Activated CD8-positive, alpha-beta memory T cell treated with anti-CD3 and anti-CD28 coated beads for 36 hours (primary cell): ENCODE results near the gene DNAJC7. TPM values are rescaled to one million over a fixed set of nuclear protein-coding genes. Genes with fewer than 3 reads are reported as not detected.

Experiments
- CTCF ChIA-PET: fragments of 350-600 bp; sonication (Branson Sonifier 250); formaldehyde crosslinking; loops from one replicate; lab custom pipeline; 2021; ENCODE audit warnings: antibody characterized with exemption; lab: Charles Lee
- POLR2A ChIA-PET: fragments of 350-600 bp; sonication (Branson Sonifier 250); formaldehyde crosslinking; loops from one replicate; lab custom pipeline; 2021; ENCODE audit warnings: antibody characterized with exemption; lab: Charles Lee
- total RNA-seq, 2 experiments: library from RNA; stranded (reverse); gene quantifications; one replicate each; pipeline ENCODE4 v1.2.3, GENCODE V29; 2021

DNAJC7 gene
- total RNA-seq, 2 experiments from 2014 or later, result 99.1 to 108 TPM

- POLR2A ChIA-PET, result interaction anchor here (0.7 kb wide), 1 partner anchor 24 kb away, joined by 3 read pairs; the partner anchor contains the start of gene DNAJC7
These were observed 24.7 kb downstream of the DNAJC7 start for GRCh38 chr17:41992576-41992975.

GRCh38 chr17:41989702-41990419, 27.4 kb downstream of the DNAJC7 start:
- ChIA-PET POLR2A (no interaction called here), CTCF (interaction anchor here (1.6 kb wide), 1 partner anchor 29 kb away, joined by 4 read pairs; no protein-coding TSS in a partner anchor)

More at GRCh38 chr17:41992576-41992975, 24.7 kb downstream of the DNAJC7 start:
- CTCF ChIA-PET, result interaction anchor here (1.0 to 1.4 kb wide), 2 partner anchors 26 to 29 kb away, joined by 3 to 4 read pairs; no protein-coding TSS in a partner anchor

DNA sequence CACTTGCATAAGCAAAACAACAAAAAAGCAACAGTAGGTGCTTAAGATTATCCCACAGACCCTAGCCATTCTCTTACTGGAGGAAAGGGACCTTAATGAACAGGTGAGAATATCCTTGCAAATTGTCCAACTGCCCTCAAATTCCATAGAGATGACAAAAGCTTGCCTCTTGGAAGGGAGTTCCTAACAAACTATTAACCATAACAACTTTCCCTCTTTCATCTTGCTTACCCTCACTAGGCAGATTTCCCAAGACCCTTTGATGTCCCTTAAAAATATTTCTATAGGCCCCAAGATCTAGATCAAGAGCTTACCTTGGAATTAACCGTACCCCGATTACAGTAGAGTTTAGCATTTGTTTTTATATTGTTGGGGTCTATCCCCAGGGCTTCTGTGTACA, 28.8 kb downstream of the DNAJC7 start:
- ChIA-PET CTCF (interaction anchor here (0.8 to 1.6 kb wide), 3 partner anchors 12 to 31 kb away, joined by 3 to 4 read pairs (median 4); no protein-coding TSS in a partner anchor), POLR2A (no interaction called here)

- CTCF ChIA-PET, result interaction anchor here (1.5 kb wide), 2 partner anchors 13 to 25 kb away, joined by 3 to 4 read pairs; no protein-coding TSS in a partner anchor
- POLR2A ChIA-PET, result no interaction called here
These were observed 29.6 kb downstream of the DNAJC7 start for GRCh38 chr17:41987642-41988041.

GRCh38 chr17:41986634-41987033, 30.6 kb downstream of the DNAJC7 start:
- POLR2A ChIA-PET, result no interaction called here
- CTCF ChIA-PET, result interaction anchor here (0.6 to 1.7 kb wide), 3 partner anchors 9 to 440 kb away, joined by 3 to 4 read pairs (median 4); no protein-coding TSS in a partner anchor

DNA sequence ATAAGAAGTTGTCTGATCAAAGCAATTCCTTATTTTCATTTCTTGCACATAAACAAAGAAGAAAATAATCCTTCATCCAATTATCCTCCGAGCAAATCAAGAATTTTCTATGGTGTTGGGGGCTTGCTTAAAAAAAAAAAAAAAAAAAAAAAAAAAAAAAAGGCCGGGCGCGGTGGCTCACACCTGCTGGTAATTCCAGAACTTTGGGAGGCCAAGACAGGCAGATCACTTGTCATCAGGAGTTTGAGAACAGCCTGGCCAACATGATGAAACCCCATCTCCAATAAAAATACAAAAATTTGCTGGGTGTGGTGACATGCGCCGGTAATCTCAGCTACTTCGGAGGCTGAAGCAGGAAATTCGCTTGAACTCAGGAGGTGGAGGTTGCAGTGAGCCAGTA, 31.3 kb downstream of the DNAJC7 start:
- ChIA-PET POLR2A (interaction anchor here (0.6 kb wide), 1 partner anchor 32 kb away, joined by 4 read pairs; the partner anchor contains the start of gene DNAJC7), CTCF (interaction anchor here (0.6 to 1.7 kb wide), 2 partner anchors 9 to 439 kb away, joined by 4 read pairs; no protein-coding TSS in a partner anchor)

GRCh38 chr17:41984454-41984853, 32.8 kb downstream of the DNAJC7 start:
- POLR2A ChIA-PET, result interaction anchor here (0.7 to 0.9 kb wide), 2 partner anchors 17 to 31 kb away, joined by 3 read pairs; no protein-coding TSS in a partner anchor

GRCh38 chr17:41982026-41982760, 35.0 kb downstream of the DNAJC7 start:
- CTCF ChIA-PET, result no interaction called here
- POLR2A ChIA-PET, result no interaction called here

More at GRCh38 chr17:41984454-41984853, 32.8 kb downstream of the DNAJC7 start:
- CTCF ChIA-PET, result no interaction called here

DNA sequence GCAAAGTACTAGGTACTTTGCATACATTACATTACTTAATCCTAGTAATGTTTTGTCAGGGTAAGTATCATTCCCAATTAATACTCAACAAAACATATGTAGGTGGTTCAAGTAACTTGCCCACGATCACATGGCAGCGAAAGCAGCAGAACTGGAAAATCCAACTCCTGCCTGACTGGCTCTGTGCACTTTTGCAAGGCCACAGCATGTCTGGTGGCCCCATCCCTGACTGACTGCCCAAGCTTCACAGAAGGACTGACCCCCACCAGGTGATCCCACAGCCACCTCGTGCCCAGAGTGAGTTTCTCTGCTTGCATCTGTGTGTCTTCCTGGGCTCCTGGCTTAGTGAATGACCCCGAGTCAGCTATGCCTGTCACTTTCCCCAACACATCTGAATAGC, 39.2 kb downstream of the DNAJC7 start:
- CTCF ChIA-PET, result interaction anchor here (1.0 kb wide), 1 partner anchor 8 kb away, joined by 4 read pairs; no protein-coding TSS in a partner anchor
- POLR2A ChIA-PET, result no interaction called here

GRCh38 chr17:41976142-41976768, 41.0 kb downstream of the DNAJC7 start:
- ChIA-PET CTCF (interaction anchor here (0.7 kb wide), 1 partner anchor 12 kb away, joined by 3 read pairs; no protein-coding TSS in a partner anchor), POLR2A (no interaction called here)

GRCh38 chr17:41975099-41976083, 41.8 kb downstream of the DNAJC7 start:
- CTCF ChIA-PET, result no interaction called here
- POLR2A ChIA-PET, result interaction anchor here (1.1 kb wide), 1 partner anchor 9 kb away, joined by 4 read pairs; the partner anchor contains the start of gene CNP

DNA sequence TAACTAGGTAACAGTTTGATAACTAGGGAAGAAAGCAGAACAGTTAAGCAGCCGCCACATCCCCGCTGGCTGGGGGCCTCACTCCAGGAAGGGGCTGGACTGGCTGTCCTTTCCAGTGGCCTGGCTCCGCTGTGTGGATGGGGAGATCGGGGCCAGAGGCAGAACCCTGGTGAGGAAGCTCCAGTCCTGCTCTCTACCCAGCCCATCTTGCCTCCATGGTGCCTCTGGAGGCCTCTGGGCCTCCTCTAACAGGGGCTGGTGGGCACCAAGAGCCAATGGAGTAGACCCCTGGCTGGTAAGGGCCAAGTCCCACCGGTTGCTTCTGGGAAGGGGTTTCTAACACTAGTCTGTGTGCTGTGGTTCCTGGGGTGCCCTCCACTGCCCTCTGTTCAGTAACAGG, 42.6 kb downstream of the DNAJC7 start:
- POLR2A ChIA-PET, result interaction anchor here (1.1 kb wide), 1 partner anchor 8 kb away, joined by 4 read pairs; the partner anchor contains the start of gene CNP
- CTCF ChIA-PET, result no interaction called here

GRCh38 chr17:41974031-41974430, 43.2 kb downstream of the DNAJC7 start:
- ChIA-PET CTCF (no interaction called here), POLR2A (interaction anchor here (1.1 kb wide), 1 partner anchor 8 kb away, joined by 4 read pairs; the partner anchor contains the start of gene CNP)

- POLR2A ChIA-PET, result no interaction called here
- CTCF ChIA-PET, result interaction anchor here (0.6 kb wide), 1 partner anchor 10 kb away, joined by 5 read pairs; no protein-coding TSS in a partner anchor
These were observed 43.8 kb downstream of the DNAJC7 start for GRCh38 chr17:41973408-41973811.

DNA sequence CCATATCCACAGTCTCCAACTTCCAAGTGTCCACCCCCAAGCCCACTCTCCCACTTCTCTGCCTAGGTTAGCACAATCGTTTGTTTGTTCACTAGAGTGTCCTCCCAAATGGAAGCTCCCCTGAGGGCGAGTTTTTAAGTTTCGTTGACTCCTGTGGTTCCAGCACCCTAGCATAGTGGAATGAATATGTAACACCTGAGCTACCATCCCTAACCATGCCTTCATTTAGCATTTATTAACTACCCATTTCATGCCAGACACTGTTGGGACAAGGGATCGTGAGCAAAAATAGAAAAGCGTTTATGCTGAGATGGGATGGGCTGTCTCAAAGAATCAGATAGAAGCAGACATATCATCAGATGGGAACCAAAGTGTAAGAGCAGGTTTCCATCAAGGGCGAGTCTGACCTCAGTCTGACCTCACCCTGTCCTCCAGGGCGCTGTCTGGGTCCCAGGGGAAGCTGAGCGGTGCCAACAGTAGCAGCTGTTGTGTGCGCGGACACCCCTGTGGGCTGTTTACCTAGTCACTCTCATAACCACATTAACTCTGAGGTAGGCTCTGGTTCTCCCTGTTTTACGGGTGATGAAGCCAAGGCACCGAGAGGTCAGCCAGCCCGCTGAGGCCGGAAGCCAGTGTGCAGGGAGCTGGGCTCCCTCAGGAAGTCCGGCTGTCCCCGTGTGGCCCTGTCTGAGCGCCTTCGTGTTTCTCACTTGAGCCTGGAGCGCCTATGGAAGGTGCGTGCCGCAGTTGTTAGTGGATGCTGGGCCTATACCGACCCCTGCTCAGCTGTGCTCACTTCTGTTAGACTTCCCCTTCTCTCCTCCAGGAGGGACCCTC, 44.5 kb downstream of the DNAJC7 start:
- CTCF ChIA-PET, result interaction anchor here (0.6 to 1.2 kb wide), 2 partner anchors 11 to 100 kb away, joined by 3 to 5 read pairs; no protein-coding TSS in a partner anchor
- POLR2A ChIA-PET, result interaction anchor here (0.6 kb wide), 1 partner anchor 9 kb away, joined by 7 read pairs; no protein-coding TSS in a partner anchor

DNA sequence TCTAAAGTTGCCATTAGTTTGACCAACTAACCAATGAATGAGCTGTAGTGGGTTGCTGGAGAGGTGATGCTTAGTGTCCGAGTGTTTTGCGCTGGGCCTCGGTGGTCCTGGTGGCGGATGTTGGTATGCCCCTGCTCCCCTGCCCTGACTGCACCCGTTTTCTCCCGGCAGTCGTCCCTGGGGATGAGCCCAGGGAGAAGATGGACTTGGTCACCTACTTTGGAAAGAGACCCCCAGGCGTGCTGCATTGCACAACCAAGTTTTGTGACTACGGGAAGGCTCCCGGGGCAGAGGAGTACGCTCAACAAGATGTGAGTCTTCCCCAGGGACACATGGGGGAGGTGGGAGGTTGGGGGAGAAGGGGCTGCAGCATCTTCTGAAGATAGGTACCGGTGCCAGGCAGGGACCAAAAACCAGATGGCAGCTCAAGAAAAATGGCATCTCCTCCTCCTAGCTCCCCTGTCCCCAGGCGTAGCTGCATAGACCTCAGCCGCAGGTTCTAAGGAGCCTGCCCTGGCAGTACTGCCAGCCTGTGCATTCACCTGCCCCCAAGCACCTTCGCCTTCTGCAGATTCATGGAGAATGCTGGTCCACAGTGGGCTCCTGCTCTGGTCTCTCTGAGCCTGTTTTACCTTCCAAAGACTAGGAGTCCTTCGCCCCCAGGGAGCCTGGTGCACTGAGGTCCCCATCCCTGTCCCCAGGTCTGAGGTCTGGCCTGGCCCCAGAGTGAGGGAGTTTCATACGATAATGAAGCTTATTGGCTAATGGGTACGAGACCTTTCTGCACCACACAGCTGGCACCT, 45.3 kb downstream of the DNAJC7 start:
- ChIA-PET POLR2A (interaction anchor here (0.6 kb wide), 1 partner anchor 8 kb away, joined by 7 read pairs; no protein-coding TSS in a partner anchor), CTCF (interaction anchor here (1.2 kb wide), 1 partner anchor 101 kb away, joined by 3 read pairs; no protein-coding TSS in a partner anchor)
